Fibroblast of villous mesenchyme (primary cell): ENCODE results near the gene MSH3. TPM values are rescaled to one million over a fixed set of nuclear protein-coding genes. Genes with fewer than 3 reads are reported as not detected.

Source experiments
- DNase-seq: peaks from one replicate; pipeline ENCODE4 v3.0.0-alpha.2; 2010; ENCODE audit warnings: low read depth
- H3K4me3 ChIP-seq: 2 replicates; pipeline ENCODE4 v1.5.1; 2011; ENCODE audit warnings: low read depth, mild to moderate bottlenecking, low read length
- CTCF ChIP-seq: IDR thresholded peaks from 2 replicates; pipeline ENCODE4 v1.5.1; 2012; ENCODE audit warnings: low read depth, mild to moderate bottlenecking, low read length; ENCODE audit not compliant: insufficient read depth
- total RNA-seq: library from RNA; depleted of rRNA; stranded (reverse); fragments of >200 nt; gene quantifications from 2 replicates; pipeline ENCODE4 v1.2.3, GENCODE V29; 2012

The MSH3 gene
- total RNA-seq, 1 donor = 22.5 TPM

- DNase-seq = no peak
- no peak for TF ChIP-seq CTCF
Measured at GRCh38 chr5:80762573-80762972, 108.1 kb downstream of the MSH3 start.

GRCh38 chr5:80763211-80763610 lies 108.8 kb downstream of the MSH3 start:
- DNase-seq = peak; percentile 69
- no peak overlapping the region for H3K4me3 ChIP-seq
- no peak for TF ChIP-seq CTCF

More at GRCh38 chr5:80762573-80762972, 108.1 kb downstream of the MSH3 start:
- H3K4me3 ChIP-seq = no peak overlapping the region

- no peak overlapping the region for H3K4me3 ChIP-seq
- DNase-seq = peak; percentile 52
- no peak for TF ChIP-seq CTCF
Measured at GRCh38 chr5:80763873-80764647, 109.6 kb downstream of the MSH3 start.

GRCh38 chr5:80764786-80765185 lies 110.3 kb downstream of the MSH3 start:
- no peak for TF ChIP-seq CTCF
- DNase-seq = no peak
- no peak overlapping the region for H3K4me3 ChIP-seq

GRCh38 chr5:80777347-80778287 lies 123.2 kb downstream of the MSH3 start:
- DNase-seq = no peak
- H3K4me3 ChIP-seq = no peak overlapping the region
- TF ChIP-seq CTCF = no peak

GRCh38 chr5:80780024-80780423 lies 125.6 kb downstream of the MSH3 start:
- DNase-seq = no peak
- no peak for TF ChIP-seq CTCF
- no peak overlapping the region for H3K4me3 ChIP-seq
